Measurements from ENCODE around the gene PDE4D.

Gene PDE4D

DNA sequence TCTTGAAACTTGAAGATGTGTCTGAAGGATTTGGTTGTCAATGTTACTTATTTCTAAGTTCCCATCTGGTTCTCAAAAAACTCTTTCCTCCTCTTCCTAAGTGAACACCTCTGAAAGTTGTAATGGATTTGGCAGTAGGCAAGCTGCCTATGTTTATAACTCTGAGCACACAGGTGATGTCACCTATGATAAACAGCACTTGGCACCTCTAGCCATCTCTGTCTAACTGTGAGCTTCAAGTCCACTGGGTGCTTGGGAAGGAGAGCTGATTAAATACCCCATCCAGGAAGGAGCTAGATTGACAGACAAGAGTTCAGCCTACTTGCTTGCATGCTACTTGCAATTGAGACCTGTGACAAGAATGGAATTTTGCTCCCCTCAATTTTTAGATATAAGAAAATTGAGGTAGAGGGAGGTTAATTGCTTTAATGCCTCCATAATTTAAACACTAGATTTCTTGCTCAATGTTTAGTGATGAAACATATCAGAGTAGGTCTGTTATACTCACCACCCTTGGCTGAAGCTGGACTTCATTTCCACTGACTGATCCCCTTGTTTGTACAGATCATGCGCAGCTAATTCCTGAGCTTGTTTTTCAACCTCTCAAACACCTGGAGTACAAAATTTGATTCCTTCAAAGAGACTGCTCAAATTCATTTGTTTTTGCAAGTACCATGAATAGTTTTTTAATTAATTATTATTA lies 49.9 kb downstream of the PDE4D start:
- DNase-seq (ENCODE audit: insufficient read length, low spot score) (no peak), FAIRE-seq (no peak)
- TF ChIP-seq POU2F2 (IDR thresholded peaks at IDR 0.05; ENCODE audit: low read depth, low read length) (no peak), POLR2AphosphoS5 (IDR thresholded peaks at IDR 0.05; ENCODE audit: low read depth, low read length) (no peak), POLR2A (IDR thresholded peaks at IDR 0.05; ENCODE audit: low read depth, low read length) (no peak), TAF1 (IDR thresholded peaks at IDR 0.05; ENCODE audit: low read depth, low read length) (no peak)

GRCh38 chr5:59842999-59843398 lies 50.5 kb downstream of the PDE4D start:
- TF ChIP-seq POLR2A (IDR thresholded peaks at IDR 0.05; ENCODE audit: low read depth, low read length) = no peak
- TF ChIP-seq PAX5 (IDR thresholded peaks at IDR 0.05; ENCODE audit: insufficient read depth, low read length, severe bottlenecking) = no peak
- no peak for TF ChIP-seq TAF1 (IDR thresholded peaks at IDR 0.05; ENCODE audit: low read depth, low read length)
- no peak for TF ChIP-seq POLR2AphosphoS5 (IDR thresholded peaks at IDR 0.05; ENCODE audit: low read depth, low read length)
- no peak for TF ChIP-seq POU2F2 (IDR thresholded peaks at IDR 0.05; ENCODE audit: low read depth, low read length)
- TF ChIP-seq SPI1 (IDR thresholded peaks at IDR 0.05; ENCODE audit: low read depth, low read length) = no peak
- FAIRE-seq = no peak

DNA sequence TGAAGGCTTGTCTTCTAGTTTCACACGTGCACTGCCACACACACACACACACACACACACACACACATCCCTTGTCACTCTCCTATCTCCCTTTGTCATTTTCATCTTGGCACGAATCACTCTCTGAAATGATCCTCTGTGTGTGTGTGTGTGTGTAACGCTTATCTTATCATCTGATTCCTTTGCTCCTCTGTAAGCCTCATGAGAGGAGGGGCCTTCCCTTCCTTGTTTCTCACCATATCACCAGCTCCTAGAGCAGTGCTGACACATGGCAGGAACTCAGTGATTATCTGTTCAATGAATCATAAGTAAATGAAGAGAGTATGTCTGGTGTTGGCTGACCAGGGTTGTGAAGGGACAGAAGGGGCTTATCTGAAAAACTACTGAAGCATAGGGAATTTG lies 53.3 kb downstream of the PDE4D start:
- TF ChIP-seq TAF1 (IDR thresholded peaks at IDR 0.05; ENCODE audit: low read depth, low read length) = no peak
- TF ChIP-seq POLR2A (IDR thresholded peaks at IDR 0.05; ENCODE audit: low read depth, low read length) = no peak
- no peak for TF ChIP-seq SPI1 (IDR thresholded peaks at IDR 0.05; ENCODE audit: low read depth, low read length)
- no peak for TF ChIP-seq PAX5 (IDR thresholded peaks at IDR 0.05; ENCODE audit: insufficient read depth, low read length, severe bottlenecking)
- TF ChIP-seq POLR2AphosphoS5 (IDR thresholded peaks at IDR 0.05; ENCODE audit: low read depth, low read length) = no peak
- TF ChIP-seq POU2F2 (IDR thresholded peaks at IDR 0.05; ENCODE audit: low read depth, low read length) = no peak
- DNase-seq (ENCODE audit: insufficient read length, low spot score) (no peak), FAIRE-seq (no peak)

More at GRCh38 chr5:59842999-59843398, 50.5 kb downstream of the PDE4D start:
- no peak for DNase-seq (ENCODE audit: insufficient read length, low spot score)

DNA sequence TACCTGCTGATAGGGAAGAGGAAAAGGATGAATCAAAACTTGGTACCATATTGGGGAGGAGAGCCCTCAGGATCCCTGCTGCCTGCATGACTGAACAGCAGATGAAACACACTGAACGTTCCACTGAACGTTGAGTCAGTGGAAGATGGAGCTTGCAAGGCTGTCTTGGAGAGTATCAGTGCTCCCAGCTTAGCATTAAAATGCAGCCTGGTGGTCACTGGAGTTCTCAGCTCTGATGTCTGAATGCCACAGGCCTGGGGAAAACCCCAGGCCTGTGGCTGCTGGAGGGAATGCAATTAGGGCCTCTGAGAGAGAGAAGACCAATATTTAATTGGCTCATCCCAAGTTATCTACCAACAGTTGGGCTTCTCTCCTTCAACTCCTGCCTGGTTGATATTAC lies 54.5 kb downstream of the PDE4D start:
- DNase-seq (ENCODE audit: insufficient read length, low spot score) = no peak
- no peak for FAIRE-seq
- no peak for TF ChIP-seq POLR2AphosphoS5 (IDR thresholded peaks at IDR 0.05; ENCODE audit: low read depth, low read length)
- no peak for TF ChIP-seq PAX5 (IDR thresholded peaks at IDR 0.05; ENCODE audit: insufficient read depth, low read length, severe bottlenecking)
- no peak for TF ChIP-seq SPI1 (IDR thresholded peaks at IDR 0.05; ENCODE audit: low read depth, low read length)
- TF ChIP-seq TAF1 (IDR thresholded peaks at IDR 0.05; ENCODE audit: low read depth, low read length) = no peak
- no peak for TF ChIP-seq POLR2A (IDR thresholded peaks at IDR 0.05; ENCODE audit: low read depth, low read length)
- no peak for TF ChIP-seq POU2F2 (IDR thresholded peaks at IDR 0.05; ENCODE audit: low read depth, low read length)

DNA sequence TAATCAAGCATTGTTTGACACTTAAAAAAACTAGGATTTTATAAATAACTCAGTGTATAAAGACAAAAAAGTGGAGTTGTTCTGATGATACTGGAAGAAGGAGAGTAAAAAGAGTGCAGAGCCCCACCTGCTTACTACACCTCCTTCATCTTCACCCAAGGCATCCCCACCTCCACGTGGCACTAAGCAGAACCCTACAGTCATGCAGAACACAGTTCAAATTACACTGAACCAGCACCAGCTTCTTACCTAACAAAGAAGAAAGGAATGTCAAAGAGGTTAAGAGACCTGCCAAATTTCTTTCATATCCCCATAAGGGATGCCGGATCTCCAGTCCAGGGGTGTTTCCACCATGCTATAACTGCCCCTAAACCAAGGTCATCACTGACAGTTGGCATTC lies 55.5 kb downstream of the PDE4D start:
- DNase-seq (ENCODE audit: insufficient read length, low spot score) = no peak
- no peak for FAIRE-seq
- TF ChIP-seq POLR2A (IDR thresholded peaks at IDR 0.05; ENCODE audit: low read depth, low read length) (no peak), SPI1 (IDR thresholded peaks at IDR 0.05; ENCODE audit: low read depth, low read length) (no peak)

GRCh38 chr5:59837071-59837470 lies 56.5 kb downstream of the PDE4D start:
- TF ChIP-seq POLR2AphosphoS5 (IDR thresholded peaks at IDR 0.05; ENCODE audit: low read depth, low read length) = no peak
- no peak for TF ChIP-seq PAX5 (IDR thresholded peaks at IDR 0.05; ENCODE audit: insufficient read depth, low read length, severe bottlenecking)
- TF ChIP-seq TAF1 (IDR thresholded peaks at IDR 0.05; ENCODE audit: low read depth, low read length) = no peak
- TF ChIP-seq POLR2A (IDR thresholded peaks at IDR 0.05; ENCODE audit: low read depth, low read length) = no peak
- no peak for TF ChIP-seq POU2F2 (IDR thresholded peaks at IDR 0.05; ENCODE audit: low read depth, low read length)
- no peak for TF ChIP-seq SPI1 (IDR thresholded peaks at IDR 0.05; ENCODE audit: low read depth, low read length)
- no peak for FAIRE-seq
- no peak for DNase-seq (ENCODE audit: insufficient read length, low spot score)

GRCh38 chr5:59835800-59836199 lies 57.7 kb downstream of the PDE4D start:
- FAIRE-seq (no peak), DNase-seq (ENCODE audit: insufficient read length, low spot score) (no peak)
- TF ChIP-seq POLR2A (IDR thresholded peaks at IDR 0.05; ENCODE audit: low read depth, low read length) (no peak), TAF1 (IDR thresholded peaks at IDR 0.05; ENCODE audit: low read depth, low read length) (no peak), PAX5 (IDR thresholded peaks at IDR 0.05; ENCODE audit: insufficient read depth, low read length, severe bottlenecking) (no peak), POLR2AphosphoS5 (IDR thresholded peaks at IDR 0.05; ENCODE audit: low read depth, low read length) (no peak), SPI1 (IDR thresholded peaks at IDR 0.05; ENCODE audit: low read depth, low read length) (no peak), POU2F2 (IDR thresholded peaks at IDR 0.05; ENCODE audit: low read depth, low read length) (no peak)

- DNase-seq (ENCODE audit: insufficient read length, low spot score) (no peak), FAIRE-seq (no peak)
- TF ChIP-seq POLR2AphosphoS5 (IDR thresholded peaks at IDR 0.05; ENCODE audit: low read depth, low read length) = no peak
- no peak for TF ChIP-seq PAX5 (IDR thresholded peaks at IDR 0.05; ENCODE audit: insufficient read depth, low read length, severe bottlenecking)
- no peak for TF ChIP-seq POLR2A (IDR thresholded peaks at IDR 0.05; ENCODE audit: low read depth, low read length)
- no peak for TF ChIP-seq TAF1 (IDR thresholded peaks at IDR 0.05; ENCODE audit: low read depth, low read length)
- no peak for TF ChIP-seq POU2F2 (IDR thresholded peaks at IDR 0.05; ENCODE audit: low read depth, low read length)
- no peak for TF ChIP-seq SPI1 (IDR thresholded peaks at IDR 0.05; ENCODE audit: low read depth, low read length)
Measured at GRCh38 chr5:59833448-59833847, 60.1 kb downstream of the PDE4D start.

DNA sequence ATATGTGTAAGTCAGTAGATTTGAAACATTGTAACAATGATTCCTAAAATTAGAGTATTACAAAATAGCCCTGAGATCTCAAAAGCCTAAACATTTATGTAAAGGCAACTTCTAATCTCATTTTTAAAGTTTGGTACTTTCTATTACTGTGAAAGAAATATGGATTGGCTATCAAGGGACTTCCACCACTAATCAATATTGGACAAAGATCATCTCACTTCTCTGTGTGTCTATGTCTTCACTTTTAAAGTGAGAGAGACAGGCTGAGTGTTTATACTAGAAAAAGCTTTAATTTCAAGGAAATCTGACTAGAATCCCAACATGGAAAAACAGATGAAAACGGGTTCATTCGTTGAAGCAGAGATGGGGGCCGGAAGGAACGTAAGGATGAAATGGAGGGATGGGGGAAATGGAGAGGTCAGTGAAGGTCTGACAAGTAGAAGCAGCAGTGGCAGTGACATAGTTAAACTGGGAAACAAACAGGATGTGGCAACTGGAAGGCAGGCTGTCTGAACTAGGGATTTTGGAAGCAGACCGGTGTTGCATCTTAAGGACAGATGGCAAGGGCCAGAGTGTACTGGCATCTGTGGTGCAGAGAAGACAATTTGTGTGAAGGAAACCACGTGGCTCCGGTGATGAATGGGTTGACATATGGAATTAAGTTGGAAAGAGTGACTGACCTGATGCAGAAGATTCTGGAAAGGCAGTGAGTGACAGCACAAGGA lies 60.8 kb downstream of the PDE4D start:
- DNase-seq (ENCODE audit: insufficient read length, low spot score) (no peak), FAIRE-seq (no peak)
- no peak for TF ChIP-seq TAF1 (IDR thresholded peaks at IDR 0.05; ENCODE audit: low read depth, low read length)
- no peak for TF ChIP-seq SPI1 (IDR thresholded peaks at IDR 0.05; ENCODE audit: low read depth, low read length)
- no peak for TF ChIP-seq PAX5 (IDR thresholded peaks at IDR 0.05; ENCODE audit: insufficient read depth, low read length, severe bottlenecking)
- no peak for TF ChIP-seq POLR2A (IDR thresholded peaks at IDR 0.05; ENCODE audit: low read depth, low read length)
- no peak for TF ChIP-seq POLR2AphosphoS5 (IDR thresholded peaks at IDR 0.05; ENCODE audit: low read depth, low read length)
- no peak for TF ChIP-seq POU2F2 (IDR thresholded peaks at IDR 0.05; ENCODE audit: low read depth, low read length)
